Measurements from ENCODE around the gene HS3ST3B1. TPM values are rescaled to one million over a fixed set of nuclear protein-coding genes. Genes with fewer than 3 reads are reported as not detected.

The HS3ST3B1 gene
- total and polyA plus RNA-seq, 9 donors, result 3.2 to 9.9 (median 5.9) TPM

GRCh38 chr17:14361470-14361869 is 60.6 kb downstream of the HS3ST3B1 start:
- no peak overlapping the region for H3K27ac ChIP-seq
- H3K36me3 ChIP-seq, result no peaks in the 10 kb centered on the region

GRCh38 chr17:14361945-14362508 is 61.1 kb downstream of the HS3ST3B1 start:
- whole genome bisulfite sequencing, 3 donors, result 35 to 49% (median 42%) methylated on average over 2 of the region's 2 CpGs
- H3K4me1 ChIP-seq (ENCODE audit: insufficient read depth), result no peaks in the 10 kb centered on the region
- H3K36me3 ChIP-seq, result no peaks in the 10 kb centered on the region
- no peaks in the 10 kb centered on the region for H3K9me3 ChIP-seq
- H3K27me3 ChIP-seq, result no peaks in the 10 kb centered on the region
- no peak for DNase-seq
- TF ChIP-seq POLR2A (IDR thresholded peaks at IDR 0.05), result no peak
- TF ChIP-seq CTCF (IDR thresholded peaks at IDR 0.05), result no peak
- TF ChIP-seq EP300 (IDR thresholded peaks at IDR 0.05), result no peak
- intact Hi-C loops (cut with DNase I), result loop anchor here in 1 of 4 donors (10.0 kb wide), 1 partner anchor 63 kb away; no protein-coding TSS in a partner anchor
- no peak overlapping the region for H3K4me3 ChIP-seq
- no peak overlapping the region for H3K27ac ChIP-seq

More at GRCh38 chr17:14361470-14361869, 60.6 kb downstream of the HS3ST3B1 start:
- TF ChIP-seq CTCF (IDR thresholded peaks at IDR 0.05) (no peak), EP300 (IDR thresholded peaks at IDR 0.05) (no peak), POLR2A (IDR thresholded peaks at IDR 0.05) (no peak)
- no peak overlapping the region for H3K4me3 ChIP-seq
- no peaks in the 10 kb centered on the region for H3K27me3 ChIP-seq
- no peaks in the 10 kb centered on the region for H3K9me3 ChIP-seq
- H3K4me1 ChIP-seq (ENCODE audit: insufficient read depth), result no peaks in the 10 kb centered on the region
- intact Hi-C loops (cut with DNase I), result loop anchor here in 1 of 4 donors (10.0 kb wide), 1 partner anchor 63 kb away; no protein-coding TSS in a partner anchor
- WGBS, 3 donors, result 59 to 76% (median 62%) methylated on average over 2 of the region's 2 CpGs
- no peak for DNase-seq

GRCh38 chr17:14366199-14366598 is 65.3 kb downstream of the HS3ST3B1 start:
- intact Hi-C loops (cut with DNase I), result loop anchor here in 1 of 4 donors (10.0 kb wide), 1 partner anchor 59 kb away; no protein-coding TSS in a partner anchor
- Histone ChIP-seq H3K9me3 (no peaks in the 10 kb centered on the region), H3K4me3 (no peak overlapping the region), H3K4me1 (ENCODE audit: insufficient read depth) (no peaks in the 10 kb centered on the region), H3K27ac (no peak overlapping the region), H3K27me3 (no peaks in the 10 kb centered on the region), H3K36me3 (no peaks in the 10 kb centered on the region)
- 62 to 91% (median 72%) methylated on average over 3 of the region's 3 CpGs for WGBS, 3 donors
- DNase-seq, result no peak
- TF ChIP-seq EP300 (IDR thresholded peaks at IDR 0.05), result no peak
- TF ChIP-seq CTCF (IDR thresholded peaks at IDR 0.05), result no peak
- TF ChIP-seq POLR2A (IDR thresholded peaks at IDR 0.05), result no peak

DNA sequence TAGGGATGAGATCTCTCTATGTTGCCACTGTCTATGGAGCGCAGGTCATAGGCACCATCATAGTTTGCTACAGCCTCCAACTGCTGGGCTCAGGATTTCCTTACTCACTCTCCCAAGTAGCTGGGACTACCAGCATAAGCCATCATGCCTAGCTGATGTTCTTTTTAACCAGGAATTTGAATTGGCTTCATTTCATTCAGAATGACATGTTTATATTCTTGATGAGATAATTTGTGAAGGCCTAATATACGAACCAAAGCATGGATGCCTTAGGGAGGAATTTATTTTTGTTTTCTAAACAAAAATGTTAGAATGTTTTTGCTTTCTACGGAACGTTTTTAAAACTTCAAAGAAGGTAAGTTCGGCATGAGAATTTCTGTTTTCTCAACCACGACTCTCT is 71.6 kb downstream of the HS3ST3B1 start:
- Histone ChIP-seq H3K4me1 (ENCODE audit: insufficient read depth) (peaks cover 3% of the 10 kb centered on the region), H3K36me3 (no peaks in the 10 kb centered on the region), H3K9me3 (no peaks in the 10 kb centered on the region), H3K27ac (no peak overlapping the region), H3K4me3 (no peak overlapping the region), H3K27me3 (no peaks in the 10 kb centered on the region)
- intact Hi-C loops (cut with DNase I), result no loop called here
- WGBS, 3 donors, result 17 to 37% (median 22%) methylated on average over 6 of the region's 6 CpGs
- TF ChIP-seq EP300 (IDR thresholded peaks at IDR 0.05) (no peak), POLR2A (IDR thresholded peaks at IDR 0.05) (no peak), CTCF (IDR thresholded peaks at IDR 0.05) (no peak)
- DNase-seq, result no peak

All from ovary (tissue), 9 donors.